ENCODE data around the gene TTLL4.

Gene TTLL4

GRCh38 chr2:218710687-218711549, at the start of gene TTLL4:
Gene TTLL4 (plus strand): TSS chr2:218710835. CDS start chr2:218737677, 26,842 bp downstream.
- peak within 1 kb of the TSS; percentile 75 for H3K27ac ChIP-seq (ENCODE audit: low read depth, low read length)
- H3K36me3 ChIP-seq (ENCODE audit: insufficient read depth, low read length), result no peaks in the 10 kb centered on the region
- peak within 1 kb of the TSS; percentile 90 for H3K4me3 ChIP-seq (ENCODE audit: low read depth, low read length)
- peaks cover 43% of the 10 kb centered on the region for H3K79me2 ChIP-seq (ENCODE audit: control insufficient read depth, insufficient read depth, low read length, unreplicated experiment)
- no peaks in the 10 kb centered on the region for H3K27me3 ChIP-seq (ENCODE audit: insufficient read depth, low read length)
- peaks cover 10% of the 10 kb centered on the region for H3K4me1 ChIP-seq (ENCODE audit: control insufficient read depth, insufficient read depth, low read length, unreplicated experiment)
- H2AFZ ChIP-seq (ENCODE audit: low read length, unreplicated experiment), result peak within 1 kb of the TSS; percentile 70

GRCh38 chr2:218662377-218662776, 48.3 kb upstream of the TTLL4 start:
- H3K36me3 ChIP-seq (ENCODE audit: insufficient read depth, low read length), result peaks cover 11% of the 10 kb centered on the region; the same call in 1 of the 2 replicates
- no peak overlapping the region for H2AFZ ChIP-seq (ENCODE audit: low read length, unreplicated experiment)
- peaks cover 24% of the 10 kb centered on the region for H3K79me2 ChIP-seq (ENCODE audit: control insufficient read depth, insufficient read depth, low read length, unreplicated experiment)
- no peaks in the 10 kb centered on the region for H3K27me3 ChIP-seq (ENCODE audit: insufficient read depth, low read length)
- H3K4me1 ChIP-seq (ENCODE audit: control insufficient read depth, insufficient read depth, low read length, unreplicated experiment), result peaks cover 3% of the 10 kb centered on the region
- no peak overlapping the region for H3K4me3 ChIP-seq (ENCODE audit: low read depth, low read length)
- H3K27ac ChIP-seq (ENCODE audit: low read depth, low read length), result no peak overlapping the region

- H3K79me2 ChIP-seq (ENCODE audit: control insufficient read depth, insufficient read depth, low read length, unreplicated experiment), result peaks cover 22% of the 10 kb centered on the region
- peaks cover 2% of the 10 kb centered on the region for H3K4me1 ChIP-seq (ENCODE audit: control insufficient read depth, insufficient read depth, low read length, unreplicated experiment)
- H3K27me3 ChIP-seq (ENCODE audit: insufficient read depth, low read length), result no peaks in the 10 kb centered on the region
- H3K27ac ChIP-seq (ENCODE audit: low read depth, low read length), result no peak overlapping the region
- peaks cover 15% of the 10 kb centered on the region; the same call in 1 of the 2 replicates for H3K36me3 ChIP-seq (ENCODE audit: insufficient read depth, low read length)
- H2AFZ ChIP-seq (ENCODE audit: low read length, unreplicated experiment), result no peak overlapping the region
- H3K4me3 ChIP-seq (ENCODE audit: low read depth, low read length), result no peak overlapping the region
Measured at GRCh38 chr2:218662827-218663226, 47.8 kb upstream of the TTLL4 start.

GRCh38 chr2:218663901-218664300, 46.7 kb upstream of the TTLL4 start:
- peaks cover 22% of the 10 kb centered on the region; the same call in 1 of the 2 replicates for H3K36me3 ChIP-seq (ENCODE audit: insufficient read depth, low read length)

GRCh38 chr2:218664653-218665052, 46.0 kb upstream of the TTLL4 start:
- H3K36me3 ChIP-seq (ENCODE audit: insufficient read depth, low read length), result peaks cover 22% of the 10 kb centered on the region; the same call in 1 of the 2 replicates
- no peak overlapping the region for H2AFZ ChIP-seq (ENCODE audit: low read length, unreplicated experiment)
- no peak overlapping the region for H3K27ac ChIP-seq (ENCODE audit: low read depth, low read length)
- no peak overlapping the region for H3K4me3 ChIP-seq (ENCODE audit: low read depth, low read length)
- H3K4me1 ChIP-seq (ENCODE audit: control insufficient read depth, insufficient read depth, low read length, unreplicated experiment), result peaks cover 3% of the 10 kb centered on the region
- H3K27me3 ChIP-seq (ENCODE audit: insufficient read depth, low read length), result no peaks in the 10 kb centered on the region
- H3K79me2 ChIP-seq (ENCODE audit: control insufficient read depth, insufficient read depth, low read length, unreplicated experiment), result peaks cover 19% of the 10 kb centered on the region

More at GRCh38 chr2:218663901-218664300, 46.7 kb upstream of the TTLL4 start:
- Histone ChIP-seq H2AFZ (ENCODE audit: low read length, unreplicated experiment) (no peak overlapping the region), H3K4me3 (ENCODE audit: low read depth, low read length) (no peak overlapping the region), H3K27me3 (ENCODE audit: insufficient read depth, low read length) (no peaks in the 10 kb centered on the region), H3K79me2 (ENCODE audit: control insufficient read depth, insufficient read depth, low read length, unreplicated experiment) (peaks cover 14% of the 10 kb centered on the region), H3K4me1 (ENCODE audit: control insufficient read depth, insufficient read depth, low read length, unreplicated experiment) (peaks cover under 1% of the 10 kb centered on the region), H3K27ac (ENCODE audit: low read depth, low read length) (no peak overlapping the region)

GRCh38 chr2:218671097-218671653, 39.5 kb upstream of the TTLL4 start:
- Histone ChIP-seq H2AFZ (ENCODE audit: low read length, unreplicated experiment) (peak overlapping the region; percentile 71), H3K79me2 (ENCODE audit: control insufficient read depth, insufficient read depth, low read length, unreplicated experiment) (peaks cover 39% of the 10 kb centered on the region), H3K27me3 (ENCODE audit: insufficient read depth, low read length) (no peaks in the 10 kb centered on the region), H3K4me1 (ENCODE audit: control insufficient read depth, insufficient read depth, low read length, unreplicated experiment) (peaks cover 14% of the 10 kb centered on the region), H3K36me3 (ENCODE audit: insufficient read depth, low read length) (peaks cover 13% of the 10 kb centered on the region; the same call in 1 of the 2 replicates), H3K4me3 (ENCODE audit: low read depth, low read length) (peak overlapping the region; percentile 93), H3K27ac (ENCODE audit: low read depth, low read length) (peak overlapping the region; percentile 81)

GRCh38 chr2:218671654-218672566, 38.7 kb upstream of the TTLL4 start, which contains the start of the genes RNF25 and STK36:
Gene RNF25 (minus strand): TSS chr2:218672002. CDS start chr2:218671970, 32 bp downstream.
Gene STK36 (plus strand): TSS chr2:218672086. CDS start chr2:218672830, 744 bp downstream.
- H2AFZ ChIP-seq (ENCODE audit: low read length, unreplicated experiment), result peak within 1 kb of the TSS; percentile 83
- H3K4me3 ChIP-seq (ENCODE audit: low read depth, low read length), result peak within 1 kb of the TSS; percentile 93
- H3K4me1 ChIP-seq (ENCODE audit: control insufficient read depth, insufficient read depth, low read length, unreplicated experiment), result peaks cover 14% of the 10 kb centered on the region
- no peaks in the 10 kb centered on the region for H3K27me3 ChIP-seq (ENCODE audit: insufficient read depth, low read length)
- H3K79me2 ChIP-seq (ENCODE audit: control insufficient read depth, insufficient read depth, low read length, unreplicated experiment), result peaks cover 39% of the 10 kb centered on the region
- peaks cover 13% of the 10 kb centered on the region; the same call in 1 of the 2 replicates for H3K36me3 ChIP-seq (ENCODE audit: insufficient read depth, low read length)
- H3K27ac ChIP-seq (ENCODE audit: low read depth, low read length), result peak within 1 kb of the TSS; percentile 81

- no peak overlapping the region for H3K4me3 ChIP-seq (ENCODE audit: low read depth, low read length)
- no peaks in the 10 kb centered on the region for H3K27me3 ChIP-seq (ENCODE audit: insufficient read depth, low read length)
- H3K79me2 ChIP-seq (ENCODE audit: control insufficient read depth, insufficient read depth, low read length, unreplicated experiment), result no peaks in the 10 kb centered on the region
- no peak overlapping the region for H2AFZ ChIP-seq (ENCODE audit: low read length, unreplicated experiment)
- H3K4me1 ChIP-seq (ENCODE audit: control insufficient read depth, insufficient read depth, low read length, unreplicated experiment), result peaks cover 10% of the 10 kb centered on the region
- H3K27ac ChIP-seq (ENCODE audit: low read depth, low read length), result no peak overlapping the region
- H3K36me3 ChIP-seq (ENCODE audit: insufficient read depth, low read length), result no peaks in the 10 kb centered on the region; the same call in 1 of the 2 replicates
Measured at GRCh38 chr2:218679119-218679518, 31.5 kb upstream of the TTLL4 start.

- peaks cover 2% of the 10 kb centered on the region; the same call in 1 of the 2 replicates for H3K36me3 ChIP-seq (ENCODE audit: insufficient read depth, low read length)
Measured at GRCh38 chr2:218680061-218680460, 30.6 kb upstream of the TTLL4 start.

More at GRCh38 chr2:218680061-218680460, 30.6 kb upstream of the TTLL4 start:
- H2AFZ ChIP-seq (ENCODE audit: low read length, unreplicated experiment), result no peak overlapping the region
- no peak overlapping the region for H3K4me3 ChIP-seq (ENCODE audit: low read depth, low read length)
- peaks cover 10% of the 10 kb centered on the region for H3K4me1 ChIP-seq (ENCODE audit: control insufficient read depth, insufficient read depth, low read length, unreplicated experiment)
- H3K27me3 ChIP-seq (ENCODE audit: insufficient read depth, low read length), result no peaks in the 10 kb centered on the region
- no peaks in the 10 kb centered on the region for H3K79me2 ChIP-seq (ENCODE audit: control insufficient read depth, insufficient read depth, low read length, unreplicated experiment)
- no peak overlapping the region for H3K27ac ChIP-seq (ENCODE audit: low read depth, low read length)

Measured in ACC112 (cell line).